ENCODE results near the gene RYR1.
"Not testable (repeated sequence)": the region's sequence is repeated elsewhere in the genome, so short reads cannot be mapped to it uniquely, and the experiment has no call there.

RYR1 gene

DNA sequence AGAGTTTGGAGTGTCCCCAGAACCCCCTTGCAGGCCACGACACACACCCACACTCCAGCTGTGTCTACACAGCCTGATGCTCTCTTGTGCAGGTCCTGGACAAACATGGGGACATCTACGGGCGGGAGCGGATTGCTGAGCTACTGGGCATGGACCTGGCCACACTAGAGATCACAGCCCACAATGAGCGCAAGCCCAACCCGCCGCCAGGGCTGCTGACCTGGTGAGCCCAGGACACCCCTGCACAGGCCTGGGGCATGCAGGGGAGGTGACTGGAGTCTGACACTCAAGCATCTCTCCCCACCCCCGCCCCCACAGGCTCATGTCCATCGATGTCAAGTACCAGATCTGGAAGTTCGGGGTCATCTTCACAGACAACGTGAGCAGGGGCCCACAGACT lies 144.3 kb downstream of the RYR1 start:
- DNase-seq, result no peak

DNA sequence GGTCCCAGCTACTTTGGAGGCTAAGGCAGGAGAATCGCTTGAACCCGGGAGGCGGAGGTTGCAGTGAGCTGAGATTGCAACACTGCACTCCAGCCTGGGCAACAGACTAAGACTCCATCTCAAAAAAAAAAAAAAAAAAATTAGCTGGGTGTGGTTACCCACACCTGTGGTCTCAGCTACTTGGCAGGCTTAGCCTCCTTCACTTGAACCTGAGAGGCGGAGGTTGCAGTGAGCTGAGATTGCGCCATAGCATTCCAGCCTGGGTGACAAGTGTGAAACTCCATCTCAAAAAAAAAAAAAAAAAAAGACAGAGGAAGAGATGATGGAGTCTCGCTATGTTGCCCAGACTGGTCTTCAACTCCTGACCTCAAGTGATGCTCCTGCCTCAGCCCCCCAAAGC lies 145.8 kb downstream of the RYR1 start:
- not testable (repeated sequence) for DNase-seq

DNA sequence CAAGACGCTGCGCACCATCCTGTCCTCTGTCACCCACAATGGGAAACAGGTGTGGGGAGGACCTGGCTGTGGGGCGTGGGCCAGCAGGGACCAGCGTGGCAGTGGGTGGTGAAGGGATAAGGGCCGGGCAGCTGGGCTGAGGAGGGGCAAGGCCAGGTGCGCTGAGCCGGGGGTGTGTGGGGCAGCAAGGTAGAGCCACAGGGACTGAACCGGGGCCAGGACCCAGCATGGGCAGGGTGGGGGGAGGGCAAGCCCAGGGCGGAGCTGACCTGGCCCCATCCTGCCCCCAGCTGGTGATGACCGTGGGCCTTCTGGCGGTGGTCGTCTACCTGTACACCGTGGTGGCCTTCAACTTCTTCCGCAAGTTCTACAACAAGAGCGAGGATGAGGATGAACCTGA lies 146.6 kb downstream of the RYR1 start:
- DNase-seq, result no peak

DNA sequence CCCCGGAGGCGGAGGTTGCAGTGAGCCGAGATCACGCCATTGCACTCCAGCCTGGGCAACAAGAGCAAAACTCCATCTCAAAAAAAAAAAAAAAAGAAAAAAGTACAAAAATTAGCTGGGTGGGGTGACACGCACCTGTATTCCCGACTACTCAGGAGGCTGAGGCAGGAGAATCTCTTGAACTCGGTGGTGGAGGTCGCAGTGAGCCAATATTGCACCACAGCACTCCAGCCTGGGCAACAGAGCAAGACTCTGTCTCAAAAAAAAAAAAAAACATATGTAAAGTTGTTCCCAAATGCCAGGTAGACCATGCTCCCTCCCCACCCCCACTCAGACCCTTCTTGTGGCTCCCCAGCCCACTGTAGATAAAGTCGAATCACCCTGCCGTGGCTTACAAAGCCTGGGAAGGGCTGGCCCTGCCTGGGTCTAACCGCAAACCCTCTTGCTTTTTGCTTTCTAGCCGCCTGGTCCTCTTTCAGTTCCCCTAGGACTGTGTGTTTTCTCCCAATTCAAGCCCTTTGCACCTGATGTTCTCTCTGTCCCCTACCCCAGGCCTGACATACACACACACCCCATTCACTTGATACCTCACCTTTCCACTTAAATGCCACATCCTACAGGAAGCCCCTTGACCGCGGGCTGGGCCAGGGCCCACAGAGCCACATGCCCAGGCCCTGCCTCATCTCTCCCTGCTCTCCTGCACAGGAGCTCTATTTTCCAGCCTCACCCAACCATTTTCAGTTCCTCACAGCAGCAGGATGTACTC lies 149.9 kb downstream of the RYR1 start:
- DNase-seq, result no peak

DNA sequence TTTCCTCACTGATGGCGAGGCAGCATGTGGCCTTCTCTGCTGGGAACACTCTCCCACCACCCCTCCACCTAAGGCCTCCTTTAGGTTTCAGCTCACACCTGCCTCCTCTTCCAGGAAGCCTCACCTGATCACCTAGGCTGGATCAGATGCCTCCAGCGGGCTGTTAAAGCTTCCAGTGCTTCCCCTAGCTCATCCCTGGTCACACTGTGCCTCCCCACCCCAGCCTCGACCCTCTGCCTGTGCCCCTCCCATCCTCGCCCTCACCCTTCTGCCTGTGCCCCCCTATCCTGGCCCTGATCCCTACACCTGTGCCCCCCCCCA lies 150.5 kb downstream of the RYR1 start:
- no peak for DNase-seq

DNA sequence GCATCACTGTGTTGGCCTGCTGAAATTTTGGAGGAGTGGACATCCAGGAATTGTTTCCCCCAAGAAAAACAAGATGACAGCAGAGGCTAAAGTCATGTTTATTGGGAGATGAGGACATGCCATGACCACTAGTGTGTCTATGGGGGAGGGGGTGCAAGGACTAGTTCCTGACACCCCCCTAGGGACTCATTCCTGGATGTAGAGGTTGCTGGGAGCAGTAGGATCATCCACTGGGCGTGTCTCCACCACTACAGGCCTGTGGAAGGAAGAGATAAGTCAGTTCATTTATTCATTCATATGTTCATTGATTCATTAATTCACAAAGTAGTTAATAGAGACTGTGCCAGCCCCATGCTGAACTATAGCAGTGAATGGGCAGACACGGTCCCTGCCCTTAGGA lies 154.1 kb downstream of the RYR1 start:
- no peak for DNase-seq

DNA sequence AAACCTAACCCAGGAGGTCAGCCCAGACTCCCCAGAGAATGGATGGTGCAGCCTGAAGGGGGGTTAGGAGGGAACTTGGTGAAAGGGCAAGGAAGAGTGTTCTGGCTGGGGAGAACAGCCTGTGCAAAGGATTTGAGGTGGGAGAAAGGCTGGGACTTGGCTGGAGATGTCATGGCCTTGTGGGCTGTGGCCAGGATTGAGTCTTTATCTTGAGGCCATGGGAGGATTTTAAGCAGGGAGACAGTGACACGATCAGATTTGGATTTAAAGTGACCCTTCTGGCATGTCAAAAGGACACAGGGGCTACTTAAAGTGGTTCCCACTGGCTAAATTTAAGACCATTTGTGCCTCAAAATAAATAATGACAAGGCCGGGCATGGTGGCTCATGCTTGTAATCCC lies 154.6 kb downstream of the RYR1 start:
- no peak for DNase-seq

DNA sequence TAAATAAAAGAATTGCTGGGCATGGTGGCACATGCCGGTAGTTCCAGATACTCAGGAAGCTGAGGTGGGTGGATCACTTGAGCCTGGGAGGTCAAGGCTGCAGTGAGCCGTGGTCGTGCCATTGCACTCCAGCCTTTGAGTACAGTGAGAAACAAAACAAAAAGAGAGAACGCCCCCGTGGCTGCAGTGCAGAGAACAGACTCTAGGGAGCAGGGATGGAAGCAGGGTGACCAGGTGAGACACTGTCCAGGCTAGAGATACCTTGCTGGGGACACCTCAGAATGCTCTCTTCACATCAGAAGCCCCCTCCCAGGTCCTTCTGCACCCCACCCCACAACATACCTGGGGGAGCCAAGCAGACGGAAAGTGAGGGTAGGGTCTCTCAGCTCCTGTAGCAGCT lies 159.4 kb downstream of the RYR1 start:
- no peak for DNase-seq

DNA sequence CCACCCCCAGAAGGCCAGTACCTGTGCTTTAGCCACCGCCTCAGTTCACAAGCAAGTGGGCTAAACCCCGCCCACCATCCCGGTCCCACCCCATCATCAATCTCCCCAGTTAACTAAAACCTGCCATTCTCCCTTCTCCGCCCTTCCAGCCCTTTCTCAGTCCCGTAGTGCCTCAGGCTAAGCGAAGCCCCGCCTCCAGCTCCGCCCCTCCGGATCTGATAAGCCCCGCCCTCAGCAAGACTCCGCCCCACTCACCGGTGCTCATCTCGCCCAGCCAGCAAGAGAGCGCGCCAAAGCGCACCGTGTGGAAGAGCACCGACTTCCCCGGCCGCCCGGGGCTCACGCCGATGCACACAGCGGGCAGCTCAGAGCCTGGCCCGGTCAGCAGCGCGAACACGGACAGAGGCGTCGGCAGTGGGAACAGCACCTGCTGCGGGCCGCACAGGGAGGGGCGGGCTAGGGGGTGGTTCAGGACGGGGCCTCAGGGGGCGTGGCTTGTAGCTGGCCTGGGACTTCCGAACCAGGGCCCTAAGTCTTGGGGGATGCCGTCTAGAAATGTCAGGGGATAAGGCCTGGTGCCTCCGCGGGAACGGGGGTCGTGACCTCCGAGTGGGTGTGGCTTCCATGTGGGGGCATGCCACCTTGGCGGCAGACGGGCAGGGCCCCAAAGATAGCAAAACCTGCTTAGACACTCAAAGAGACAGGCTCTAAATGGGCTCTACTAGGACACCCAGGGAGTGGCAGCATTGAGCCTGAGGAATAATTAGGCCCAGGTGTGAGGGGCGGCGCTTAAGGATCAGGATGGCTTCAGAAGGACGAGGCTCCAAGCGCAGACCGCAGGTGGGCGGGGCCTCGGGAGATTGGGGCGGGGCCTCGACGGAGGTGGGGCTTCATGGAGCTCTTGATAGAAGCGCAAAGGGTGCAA lies 162.8 kb downstream of the RYR1 start:
- DNase-seq, result no peak

DNA sequence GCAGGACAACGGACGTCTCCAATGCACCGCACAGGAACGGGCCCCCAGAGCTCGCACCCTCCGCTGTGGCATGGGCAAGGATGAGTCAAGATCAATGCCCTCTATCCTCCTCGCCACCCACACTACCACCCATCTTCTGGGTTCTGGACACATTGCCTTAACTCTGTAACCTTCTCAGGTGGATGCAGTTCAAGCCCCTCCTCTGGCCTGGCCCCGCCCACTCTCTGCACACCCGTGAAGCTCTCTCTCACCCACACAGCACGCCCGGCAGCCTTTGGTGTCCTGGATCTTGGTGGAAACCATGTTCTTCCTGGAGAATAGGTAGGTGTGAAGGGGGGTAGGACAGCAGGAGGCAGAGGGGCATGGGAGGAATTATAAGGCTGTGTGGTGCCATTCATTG lies 163.6 kb downstream of the RYR1 start:
- DNase-seq, result no peak

DNA sequence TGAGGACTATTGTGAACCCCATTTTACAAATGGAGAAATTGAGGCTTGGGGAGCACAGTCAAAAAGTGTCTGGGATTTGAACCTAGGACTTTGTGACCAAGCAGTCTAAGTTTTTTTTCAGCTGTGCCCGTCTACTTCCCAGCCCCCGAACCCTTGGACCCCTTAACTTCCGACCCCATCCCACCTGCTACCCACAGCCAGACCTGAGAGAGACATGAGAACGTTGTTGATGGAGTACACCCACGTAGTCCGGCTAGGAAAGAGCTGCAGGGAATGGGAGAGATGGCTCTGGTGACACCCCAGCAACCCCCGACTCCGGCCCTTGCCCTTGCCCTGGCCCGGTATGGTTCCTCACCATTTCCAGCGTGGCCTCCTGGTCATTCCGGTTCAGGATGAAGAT lies 166.2 kb downstream of the RYR1 start:
- DNase-seq, result no peak

DNA sequence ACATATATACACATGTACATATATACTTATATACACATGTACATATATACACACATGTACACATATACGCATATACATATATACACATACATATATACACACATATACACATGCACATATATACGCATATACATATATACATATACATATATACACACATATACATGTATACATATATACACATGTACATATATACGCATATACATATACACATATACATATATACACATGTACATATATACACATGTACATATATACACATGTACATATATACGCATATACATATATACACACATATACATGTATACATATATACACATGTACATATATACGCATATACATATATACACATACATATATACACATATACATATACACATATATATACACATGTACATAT lies 169.4 kb downstream of the RYR1 start:
- not testable (repeated sequence) for DNase-seq

DNA sequence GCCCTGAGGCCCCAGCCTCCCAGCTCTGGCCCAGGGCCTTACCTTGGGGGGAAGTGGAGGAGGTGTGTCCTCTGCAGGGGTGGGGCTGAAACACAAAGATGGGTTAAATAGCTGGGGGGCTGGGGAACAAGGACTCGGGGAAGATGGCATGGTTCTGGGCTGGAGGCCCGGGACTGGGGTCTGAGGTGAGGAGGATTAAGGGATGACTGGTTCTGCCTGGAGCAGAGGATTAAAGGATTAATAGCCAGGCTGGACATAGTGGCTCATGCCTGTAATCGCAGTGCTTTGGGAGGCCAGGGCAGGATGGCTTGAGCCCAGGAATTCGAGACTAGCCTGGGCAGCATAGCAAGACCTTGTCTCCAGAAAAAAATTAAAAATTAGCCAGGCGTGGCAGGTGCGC lies 172.6 kb downstream of the RYR1 start:
- DNase-seq, result no peak

DNA sequence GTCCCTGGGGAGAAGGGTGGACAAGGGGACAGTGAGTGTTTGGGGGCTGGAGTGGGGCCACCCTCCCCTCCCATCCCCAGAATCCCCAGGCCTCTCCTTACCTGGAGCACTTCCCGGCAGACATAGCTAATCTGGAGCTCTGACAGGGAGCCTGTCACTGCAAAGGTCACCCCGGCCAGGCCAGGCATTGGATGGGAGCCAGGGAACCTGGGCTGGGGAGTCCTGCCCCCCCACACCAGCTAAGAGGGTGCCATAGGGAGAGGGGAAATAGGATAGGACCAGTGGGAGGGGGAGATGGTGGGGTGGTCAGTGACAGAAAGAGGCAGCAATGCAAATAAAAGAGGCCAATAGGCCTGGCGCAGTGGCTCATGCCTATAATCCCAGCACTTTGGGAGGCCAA lies 180.8 kb downstream of the RYR1 start:
- no peak for DNase-seq

DNA sequence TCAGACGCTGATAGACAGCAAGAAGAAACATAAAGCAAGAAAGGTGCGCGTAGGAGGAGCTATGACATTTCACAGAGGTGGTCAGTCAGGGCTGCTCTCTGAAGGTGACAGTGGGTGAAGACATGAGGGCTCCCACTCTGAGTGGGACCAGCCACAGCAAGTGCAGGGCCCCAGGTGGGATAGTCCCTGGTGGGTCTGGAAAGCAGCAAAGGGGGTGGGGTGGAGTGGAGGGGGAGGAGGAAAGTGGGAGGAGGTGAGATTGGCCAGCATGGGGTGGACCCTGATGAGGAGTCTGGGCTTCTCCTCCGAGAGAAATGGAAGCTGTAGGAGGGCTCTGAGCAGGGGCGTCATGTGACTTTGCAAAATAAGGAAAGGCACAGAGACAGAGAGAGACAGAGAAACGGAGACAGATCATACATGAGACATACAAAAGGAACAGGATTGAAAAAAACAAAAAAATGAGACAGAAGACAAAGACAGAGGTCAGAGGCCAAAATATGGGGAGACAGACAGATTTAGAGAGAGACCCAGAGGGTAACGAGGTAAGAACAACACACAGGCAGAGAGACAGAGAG lies 181.6 kb downstream of the RYR1 start:
- DNase-seq, result no peak

DNA sequence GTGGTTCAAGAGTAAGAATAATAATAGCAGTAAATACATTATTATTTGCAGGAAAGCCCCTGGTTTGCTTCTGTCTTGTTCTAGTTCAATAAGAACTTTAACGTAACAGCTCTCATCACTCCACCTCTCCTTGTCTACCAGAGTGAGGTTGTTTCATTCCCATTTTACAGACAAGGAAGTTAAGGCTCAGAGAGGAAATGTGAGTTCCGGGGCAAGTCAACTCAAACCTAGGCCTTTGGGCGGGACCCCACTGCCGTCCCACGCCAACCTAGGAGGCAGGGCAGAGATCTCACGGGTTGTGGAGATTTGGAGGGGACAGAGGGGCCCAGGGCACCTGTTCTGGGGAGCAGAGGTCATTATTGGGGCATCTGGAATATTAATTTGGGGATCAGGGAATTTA lies 182.8 kb downstream of the RYR1 start:
- DNase-seq, result no peak

DNA sequence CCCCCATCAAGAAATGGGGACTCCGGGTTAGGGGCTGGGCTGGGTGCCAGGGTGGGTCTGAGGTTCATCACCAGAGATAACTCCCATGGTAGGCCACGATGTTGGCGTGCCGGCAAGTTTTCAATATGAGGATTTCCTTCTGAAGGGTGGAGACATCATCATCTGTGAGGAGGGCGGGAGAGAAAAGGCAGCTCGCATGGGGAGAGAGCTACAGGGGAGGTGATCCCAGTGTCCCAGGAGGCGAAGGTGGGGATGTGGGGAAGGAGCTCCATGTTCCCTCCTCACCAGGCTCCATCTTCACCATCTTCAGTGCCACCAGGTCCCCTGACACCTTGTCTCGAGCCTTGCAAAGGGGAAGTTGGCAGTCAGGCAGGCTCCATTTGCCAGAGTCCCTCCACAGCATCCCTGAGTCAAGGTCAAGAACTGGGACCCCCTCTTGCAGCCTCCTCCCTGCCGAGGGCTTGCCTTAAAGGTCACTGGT lies 183.8 kb downstream of the RYR1 start:
- DNase-seq, result no peak

DNA sequence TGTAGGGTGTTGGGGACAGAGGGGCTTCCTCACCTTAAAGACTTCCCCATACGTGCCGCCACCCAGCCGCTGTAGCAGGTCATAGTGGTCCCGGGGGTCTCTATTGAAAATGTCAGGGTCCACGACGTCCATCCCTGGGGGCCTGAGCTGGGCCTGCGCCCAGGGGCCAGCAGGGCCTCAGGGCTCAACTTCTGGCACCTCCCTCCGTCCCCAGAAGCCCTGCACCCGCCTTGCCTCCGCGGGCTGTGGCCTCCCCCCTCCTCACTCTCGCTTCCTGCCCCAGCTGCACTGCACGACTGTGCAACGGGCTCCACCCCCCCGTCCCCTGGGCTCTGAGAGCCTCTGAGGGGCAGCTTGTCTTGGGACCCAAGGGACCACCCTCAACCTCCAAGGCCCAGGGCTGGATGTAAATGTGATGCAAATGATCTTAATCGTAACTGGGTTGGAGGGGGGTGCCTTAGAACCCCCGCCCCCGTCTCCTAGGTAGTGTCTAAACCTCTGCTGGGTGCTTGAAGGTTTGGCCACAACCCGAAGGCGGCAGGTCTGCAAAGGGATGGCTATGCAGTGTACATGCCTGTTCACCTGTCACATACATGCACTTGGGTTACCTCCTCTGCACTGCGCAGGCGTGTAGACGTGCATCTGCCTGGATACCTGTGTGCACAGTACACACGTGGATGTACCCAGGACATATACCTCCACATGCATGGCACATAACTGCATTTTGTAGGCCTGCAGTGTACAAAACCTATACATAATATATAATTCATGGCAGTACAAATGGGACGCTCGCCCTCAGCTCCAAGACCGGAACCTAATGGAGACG lies 184.5 kb downstream of the RYR1 start, which contains the start of gene MAP4K1:
MAP4K1 (minus strand) TSS at position 190 of the 826 bp plus-strand sequence; CDS start at position 132, 58 bp downstream.
- peak; percentile 50 to 53 for DNase-seq

DNA sequence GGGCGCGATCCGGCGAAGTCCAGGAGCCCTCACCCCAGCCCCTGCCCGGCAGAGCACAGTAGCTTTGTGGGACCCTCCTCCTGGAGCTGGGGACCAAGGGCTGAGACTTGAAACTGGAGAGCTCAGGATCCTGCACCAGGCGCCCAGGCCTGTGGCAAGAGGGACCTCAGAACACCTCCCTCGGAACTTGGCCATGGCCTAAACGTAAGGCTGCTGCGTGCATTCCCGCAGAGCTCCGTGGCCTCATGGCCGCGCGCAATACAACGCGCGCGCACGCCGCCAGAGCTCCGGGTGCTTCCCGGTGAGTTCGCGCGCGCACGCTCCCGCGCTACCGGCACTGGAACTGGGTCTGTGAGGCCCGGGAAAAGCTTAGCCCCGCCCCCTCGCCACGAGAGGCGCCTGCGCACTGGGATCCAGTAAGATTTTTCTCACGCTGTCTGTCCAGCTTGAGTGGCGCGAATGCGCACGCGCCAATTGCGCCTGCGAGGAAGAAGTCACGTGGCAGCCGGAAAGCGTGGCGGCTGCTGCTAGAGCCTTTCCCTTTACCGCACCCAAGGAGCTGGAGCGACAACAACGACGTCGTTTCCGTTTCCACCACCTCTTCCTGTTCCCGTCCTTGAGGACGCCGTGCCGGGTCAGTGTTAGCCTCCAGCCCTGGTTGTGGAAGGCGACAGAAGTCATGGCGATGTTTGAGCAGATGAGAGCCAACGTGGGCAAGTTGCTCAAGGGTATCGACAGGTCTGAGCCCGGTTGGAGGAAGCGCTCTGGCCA lies 185.3 kb downstream of the RYR1 start, which contains the start of gene EIF3K:
EIF3K (plus strand) TSS at position 599 of the 771 bp plus-strand sequence; CDS start at position 680, 81 bp downstream.
- peak; percentile 94 to 95 for DNase-seq

DNA sequence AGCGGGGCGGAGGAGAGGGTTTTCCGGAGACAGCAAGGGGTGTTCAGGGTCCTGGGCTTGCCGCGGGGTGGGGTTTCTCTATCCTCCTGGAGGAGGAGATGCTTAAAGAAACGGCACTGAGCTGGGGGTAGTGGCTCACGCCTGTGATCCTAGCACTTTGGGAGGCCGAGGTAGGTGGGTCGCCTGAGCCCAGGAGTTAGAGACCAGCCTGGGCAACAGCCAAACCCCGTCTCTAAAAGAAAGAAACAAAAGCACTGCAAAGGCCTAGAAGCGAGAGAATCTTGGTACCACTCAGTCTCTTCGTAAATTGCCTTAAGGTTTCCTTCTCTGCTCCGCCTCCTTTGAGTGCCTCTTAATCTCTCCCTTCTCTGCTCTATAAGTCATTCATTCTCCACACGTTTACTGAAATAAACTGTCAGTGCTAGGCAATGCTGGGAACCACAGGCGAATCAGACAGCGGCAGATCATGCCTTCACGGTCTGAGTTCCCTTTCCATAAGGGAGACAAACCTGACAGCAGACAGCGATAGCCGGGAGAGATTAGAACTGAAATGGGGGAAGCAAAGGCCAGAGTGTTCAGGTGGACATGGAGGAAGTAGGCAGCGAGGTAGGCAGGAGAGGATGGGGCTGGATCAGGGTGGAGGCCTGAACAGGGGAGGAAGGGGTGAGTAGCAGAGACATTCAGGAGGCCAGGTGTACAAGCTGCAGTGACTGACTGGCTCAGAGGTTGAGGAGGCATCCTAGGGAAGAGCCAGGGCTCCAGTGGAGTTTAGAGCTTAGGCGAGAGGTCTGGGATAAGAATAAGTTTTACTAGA lies 186.1 kb downstream of the RYR1 start:
- no peak for DNase-seq

DNA sequence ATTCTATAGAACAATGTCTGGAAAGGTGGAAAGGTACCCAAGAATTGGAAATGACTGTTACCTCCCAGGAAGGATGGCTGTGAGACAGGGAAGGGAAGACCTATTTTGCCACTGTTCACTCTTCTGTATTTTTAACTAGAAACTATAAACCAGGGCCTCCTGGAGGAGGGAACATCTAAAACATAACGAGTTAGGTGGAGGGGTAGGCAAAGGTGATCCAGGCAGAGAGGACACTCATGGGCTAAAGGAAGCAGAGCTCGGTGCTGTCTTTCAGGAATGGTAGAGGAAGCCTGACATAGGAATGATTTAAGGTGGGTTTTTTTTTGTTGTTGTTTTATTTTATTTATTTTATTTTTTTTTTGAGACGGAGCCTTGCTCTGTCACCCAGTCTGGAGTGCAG lies 191.3 kb downstream of the RYR1 start:
- no peak for DNase-seq
